ENCODE results near the gene MAGT1.

The MAGT1 gene

DNA sequence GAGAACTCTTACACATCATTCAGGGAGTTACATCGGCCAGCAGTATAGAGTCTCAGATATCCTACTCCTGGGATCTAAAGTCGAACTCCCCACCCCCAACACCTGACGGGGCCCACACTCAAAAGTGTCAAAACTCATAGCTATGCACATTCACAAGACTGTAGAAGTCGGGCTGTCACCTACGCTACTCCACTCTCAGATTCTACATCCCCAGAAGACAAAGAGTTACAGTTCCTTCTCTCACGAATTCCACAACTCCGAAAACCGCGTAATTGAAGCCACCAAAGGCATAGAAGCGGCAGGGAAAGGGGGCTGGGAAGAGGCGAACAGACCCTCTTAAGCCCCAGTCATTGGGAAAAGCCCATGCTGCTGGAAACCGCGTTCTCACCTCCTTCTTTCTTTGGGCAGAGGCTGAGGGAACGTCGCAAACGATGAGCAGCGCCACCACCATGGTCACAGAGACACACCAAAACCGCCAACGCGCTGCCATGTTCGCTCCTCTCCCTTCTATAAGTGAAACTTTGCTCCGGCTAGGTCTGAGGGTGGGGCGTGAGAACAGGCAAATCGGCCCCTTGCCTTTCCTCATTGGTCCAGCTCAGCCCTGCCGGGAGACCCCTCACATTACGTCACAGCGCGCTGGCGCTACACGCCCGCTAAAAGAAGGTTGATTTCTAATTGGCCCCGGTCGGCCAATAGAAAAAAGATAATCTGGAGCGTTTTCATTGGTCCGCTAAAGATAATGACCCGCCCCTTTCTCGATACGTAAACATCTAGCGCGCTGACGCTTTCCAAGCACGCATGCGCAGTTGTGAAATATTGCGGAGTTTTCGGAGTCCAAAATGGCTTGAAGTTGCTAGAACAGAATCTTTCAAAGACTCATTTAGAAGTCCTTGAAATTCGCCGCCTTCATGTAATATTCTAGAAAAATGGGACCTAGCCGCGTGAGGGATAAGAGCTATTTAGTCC, at the start of gene MAGT1 (continued):
- TF ChIP-seq, protein P1, sequence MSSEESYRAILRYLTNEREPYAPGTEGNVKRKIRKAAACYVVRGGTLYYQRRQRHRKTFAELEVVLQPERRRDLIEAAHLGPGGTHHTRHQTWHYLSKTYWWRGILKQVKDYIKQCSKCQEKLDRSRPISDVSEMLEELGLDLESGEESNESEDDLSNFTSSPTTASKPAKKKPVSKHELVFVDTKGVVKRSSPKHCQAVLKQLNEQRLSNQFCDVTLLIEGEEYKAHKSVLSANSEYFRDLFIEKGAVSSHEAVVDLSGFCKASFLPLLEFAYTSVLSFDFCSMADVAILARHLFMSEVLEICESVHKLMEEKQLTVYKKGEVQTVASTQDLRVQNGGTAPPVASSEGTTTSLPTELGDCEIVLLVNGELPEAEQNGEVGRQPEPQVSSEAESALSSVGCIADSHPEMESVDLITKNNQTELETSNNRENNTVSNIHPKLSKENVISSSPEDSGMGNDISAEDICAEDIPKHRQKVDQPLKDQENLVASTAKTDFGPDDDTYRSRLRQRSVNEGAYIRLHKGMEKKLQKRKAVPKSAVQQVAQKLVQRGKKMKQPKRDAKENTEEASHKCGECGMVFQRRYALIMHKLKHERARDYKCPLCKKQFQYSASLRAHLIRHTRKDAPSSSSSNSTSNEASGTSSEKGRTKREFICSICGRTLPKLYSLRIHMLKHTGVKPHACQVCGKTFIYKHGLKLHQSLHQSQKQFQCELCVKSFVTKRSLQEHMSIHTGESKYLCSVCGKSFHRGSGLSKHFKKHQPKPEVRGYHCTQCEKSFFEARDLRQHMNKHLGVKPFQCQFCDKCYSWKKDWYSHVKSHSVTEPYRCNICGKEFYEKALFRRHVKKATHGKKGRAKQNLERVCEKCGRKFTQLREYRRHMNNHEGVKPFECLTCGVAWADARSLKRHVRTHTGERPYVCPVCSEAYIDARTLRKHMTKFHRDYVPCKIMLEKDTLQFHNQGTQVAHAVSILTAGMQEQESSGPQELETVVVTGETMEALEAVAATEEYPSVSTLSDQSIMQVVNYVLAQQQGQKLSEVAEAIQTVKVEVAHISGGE (tag by site-specific recombination; conservative IDR thresholded peaks at IDR 0.05; ENCODE audit: low read depth): no peak
- TF ChIP-seq SCRT1 (tag by site-specific recombination; IDR thresholded peaks at IDR 0.05; ENCODE audit: borderline replicate concordance) (no peak), ZBTB1 (tag by site-specific recombination; IDR thresholded peaks at IDR 0.05) (no peak), ZNF837 (tag by site-specific recombination; IDR thresholded peaks at IDR 0.05) (no peak), ZNF510 (tag by site-specific recombination; IDR thresholded peaks at IDR 0.05; ENCODE audit: insufficient replicate concordance) (no peak), ZFP37 (tag by site-specific recombination; IDR thresholded peaks at IDR 0.05) (peak; percentile 49; the same call in 1 of the 2 replicates), GLIS1 (tag by site-specific recombination; IDR thresholded peaks at IDR 0.05) (no peak), ZNF335 (tag by site-specific recombination; conservative IDR thresholded peaks at IDR 0.05) (0 out of 2 replicates have a peak, but pooled peaks have one; percentile 8), ZBTB17 (tag by site-specific recombination; IDR thresholded peaks at IDR 0.05) (peak; percentile 51), SALL2 (tag by site-specific recombination; IDR thresholded peaks at IDR 0.05; ENCODE audit: borderline replicate concordance) (no peak), HOXA7 (CRISPR knock-in tag; IDR thresholded peaks at IDR 0.05; ENCODE audit: borderline replicate concordance) (no peak)
- TF ChIP-seq, protein P2, sequence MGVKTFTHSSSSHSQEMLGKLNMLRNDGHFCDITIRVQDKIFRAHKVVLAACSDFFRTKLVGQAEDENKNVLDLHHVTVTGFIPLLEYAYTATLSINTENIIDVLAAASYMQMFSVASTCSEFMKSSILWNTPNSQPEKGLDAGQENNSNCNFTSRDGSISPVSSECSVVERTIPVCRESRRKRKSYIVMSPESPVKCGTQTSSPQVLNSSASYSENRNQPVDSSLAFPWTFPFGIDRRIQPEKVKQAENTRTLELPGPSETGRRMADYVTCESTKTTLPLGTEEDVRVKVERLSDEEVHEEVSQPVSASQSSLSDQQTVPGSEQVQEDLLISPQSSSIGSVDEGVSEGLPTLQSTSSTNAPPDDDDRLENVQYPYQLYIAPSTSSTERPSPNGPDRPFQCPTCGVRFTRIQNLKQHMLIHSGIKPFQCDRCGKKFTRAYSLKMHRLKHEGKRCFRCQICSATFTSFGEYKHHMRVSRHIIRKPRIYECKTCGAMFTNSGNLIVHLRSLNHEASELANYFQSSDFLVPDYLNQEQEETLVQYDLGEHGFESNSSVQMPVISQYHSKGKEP (tag by site-specific recombination; IDR thresholded peaks at IDR 0.05): no peak
- TF ChIP-seq, protein P3, sequence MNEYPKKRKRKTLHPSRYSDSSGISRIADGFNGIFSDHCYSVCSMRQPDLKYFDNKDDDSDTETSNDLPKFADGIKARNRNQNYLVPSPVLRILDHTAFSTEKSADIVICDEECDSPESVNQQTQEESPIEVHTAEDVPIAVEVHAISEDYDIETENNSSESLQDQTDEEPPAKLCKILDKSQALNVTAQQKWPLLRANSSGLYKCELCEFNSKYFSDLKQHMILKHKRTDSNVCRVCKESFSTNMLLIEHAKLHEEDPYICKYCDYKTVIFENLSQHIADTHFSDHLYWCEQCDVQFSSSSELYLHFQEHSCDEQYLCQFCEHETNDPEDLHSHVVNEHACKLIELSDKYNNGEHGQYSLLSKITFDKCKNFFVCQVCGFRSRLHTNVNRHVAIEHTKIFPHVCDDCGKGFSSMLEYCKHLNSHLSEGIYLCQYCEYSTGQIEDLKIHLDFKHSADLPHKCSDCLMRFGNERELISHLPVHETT (tag by site-specific recombination; IDR thresholded peaks at IDR 0.05): no peak
- TF ChIP-seq, protein P4, sequence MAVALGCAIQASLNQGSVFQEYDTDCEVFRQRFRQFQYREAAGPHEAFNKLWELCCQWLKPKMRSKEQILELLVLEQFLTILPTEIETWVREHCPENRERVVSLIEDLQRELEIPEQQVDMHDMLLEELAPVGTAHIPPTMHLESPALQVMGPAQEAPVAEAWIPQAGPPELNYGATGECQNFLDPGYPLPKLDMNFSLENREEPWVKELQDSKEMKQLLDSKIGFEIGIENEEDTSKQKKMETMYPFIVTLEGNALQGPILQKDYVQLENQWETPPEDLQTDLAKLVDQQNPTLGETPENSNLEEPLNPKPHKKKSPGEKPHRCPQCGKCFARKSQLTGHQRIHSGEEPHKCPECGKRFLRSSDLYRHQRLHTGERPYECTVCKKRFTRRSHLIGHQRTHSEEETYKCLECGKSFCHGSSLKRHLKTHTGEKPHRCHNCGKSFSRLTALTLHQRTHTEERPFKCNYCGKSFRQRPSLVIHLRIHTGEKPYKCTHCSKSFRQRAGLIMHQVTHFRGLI (tag by site-specific recombination; IDR thresholded peaks at IDR 0.05): no peak
- TF ChIP-seq, protein P5, sequence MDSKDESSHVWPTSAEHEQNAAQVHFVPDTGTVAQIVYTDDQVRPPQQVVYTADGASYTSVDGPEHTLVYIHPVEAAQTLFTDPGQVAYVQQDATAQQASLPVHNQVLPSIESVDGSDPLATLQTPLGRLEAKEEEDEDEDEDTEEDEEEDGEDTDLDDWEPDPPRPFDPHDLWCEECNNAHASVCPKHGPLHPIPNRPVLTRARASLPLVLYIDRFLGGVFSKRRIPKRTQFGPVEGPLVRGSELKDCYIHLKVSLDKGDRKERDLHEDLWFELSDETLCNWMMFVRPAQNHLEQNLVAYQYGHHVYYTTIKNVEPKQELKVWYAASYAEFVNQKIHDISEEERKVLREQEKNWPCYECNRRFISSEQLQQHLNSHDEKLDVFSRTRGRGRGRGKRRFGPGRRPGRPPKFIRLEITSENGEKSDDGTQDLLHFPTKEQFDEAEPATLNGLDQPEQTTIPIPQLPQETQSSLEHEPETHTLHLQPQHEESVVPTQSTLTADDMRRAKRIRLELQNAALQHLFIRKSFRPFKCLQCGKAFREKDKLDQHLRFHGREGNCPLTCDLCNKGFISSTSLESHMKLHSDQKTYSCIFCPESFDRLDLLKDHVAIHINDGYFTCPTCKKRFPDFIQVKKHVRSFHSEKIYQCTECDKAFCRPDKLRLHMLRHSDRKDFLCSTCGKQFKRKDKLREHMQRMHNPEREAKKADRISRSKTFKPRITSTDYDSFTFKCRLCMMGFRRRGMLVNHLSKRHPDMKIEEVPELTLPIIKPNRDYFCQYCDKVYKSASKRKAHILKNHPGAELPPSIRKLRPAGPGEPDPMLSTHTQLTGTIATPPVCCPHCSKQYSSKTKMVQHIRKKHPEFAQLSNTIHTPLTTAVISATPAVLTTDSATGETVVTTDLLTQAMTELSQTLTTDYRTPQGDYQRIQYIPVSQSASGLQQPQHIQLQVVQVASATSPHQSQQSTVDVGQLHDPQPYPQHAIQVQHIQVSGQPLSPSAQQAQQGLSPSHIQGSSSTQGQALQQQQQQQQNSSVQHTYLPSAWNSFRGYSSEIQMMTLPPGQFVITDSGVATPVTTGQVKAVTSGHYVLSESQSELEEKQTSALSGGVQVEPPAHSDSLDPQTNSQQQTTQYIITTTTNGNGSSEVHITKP (tag by site-specific recombination; IDR thresholded peaks at IDR 0.05): peak; percentile 69
- TF ChIP-seq, protein P6, sequence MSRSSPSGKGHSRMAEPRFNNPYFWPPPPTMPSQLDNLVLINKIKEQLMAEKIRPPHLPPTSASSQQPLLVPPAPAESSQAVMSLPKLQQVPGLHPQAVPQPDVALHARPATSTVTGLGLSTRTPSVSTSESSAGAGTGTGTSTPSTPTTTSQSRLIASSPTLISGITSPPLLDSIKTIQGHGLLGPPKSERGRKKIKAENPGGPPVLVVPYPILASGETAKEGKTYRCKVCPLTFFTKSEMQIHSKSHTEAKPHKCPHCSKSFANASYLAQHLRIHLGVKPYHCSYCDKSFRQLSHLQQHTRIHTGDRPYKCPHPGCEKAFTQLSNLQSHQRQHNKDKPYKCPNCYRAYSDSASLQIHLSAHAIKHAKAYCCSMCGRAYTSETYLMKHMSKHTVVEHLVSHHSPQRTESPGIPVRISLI (tag by site-specific recombination; IDR thresholded peaks at IDR 0.05): no peak
- TF ChIP-seq, protein P7, sequence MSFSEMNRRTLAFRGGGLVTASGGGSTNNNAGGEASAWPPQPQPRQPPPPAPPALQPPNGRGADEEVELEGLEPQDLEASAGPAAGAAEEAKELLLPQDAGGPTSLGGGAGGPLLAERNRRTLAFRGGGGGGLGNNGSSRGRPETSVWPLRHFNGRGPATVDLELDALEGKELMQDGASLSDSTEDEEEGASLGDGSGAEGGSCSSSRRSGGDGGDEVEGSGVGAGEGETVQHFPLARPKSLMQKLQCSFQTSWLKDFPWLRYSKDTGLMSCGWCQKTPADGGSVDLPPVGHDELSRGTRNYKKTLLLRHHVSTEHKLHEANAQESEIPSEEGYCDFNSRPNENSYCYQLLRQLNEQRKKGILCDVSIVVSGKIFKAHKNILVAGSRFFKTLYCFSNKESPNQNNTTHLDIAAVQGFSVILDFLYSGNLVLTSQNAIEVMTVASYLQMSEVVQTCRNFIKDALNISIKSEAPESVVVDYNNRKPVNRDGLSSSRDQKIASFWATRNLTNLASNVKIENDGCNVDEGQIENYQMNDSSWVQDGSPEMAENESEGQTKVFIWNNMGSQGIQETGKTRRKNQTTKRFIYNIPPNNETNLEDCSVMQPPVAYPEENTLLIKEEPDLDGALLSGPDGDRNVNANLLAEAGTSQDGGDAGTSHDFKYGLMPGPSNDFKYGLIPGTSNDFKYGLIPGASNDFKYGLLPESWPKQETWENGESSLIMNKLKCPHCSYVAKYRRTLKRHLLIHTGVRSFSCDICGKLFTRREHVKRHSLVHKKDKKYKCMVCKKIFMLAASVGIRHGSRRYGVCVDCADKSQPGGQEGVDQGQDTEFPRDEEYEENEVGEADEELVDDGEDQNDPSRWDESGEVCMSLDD (tag by site-specific recombination; IDR thresholded peaks at IDR 0.05): no peak
- TF ChIP-seq, protein P8, sequence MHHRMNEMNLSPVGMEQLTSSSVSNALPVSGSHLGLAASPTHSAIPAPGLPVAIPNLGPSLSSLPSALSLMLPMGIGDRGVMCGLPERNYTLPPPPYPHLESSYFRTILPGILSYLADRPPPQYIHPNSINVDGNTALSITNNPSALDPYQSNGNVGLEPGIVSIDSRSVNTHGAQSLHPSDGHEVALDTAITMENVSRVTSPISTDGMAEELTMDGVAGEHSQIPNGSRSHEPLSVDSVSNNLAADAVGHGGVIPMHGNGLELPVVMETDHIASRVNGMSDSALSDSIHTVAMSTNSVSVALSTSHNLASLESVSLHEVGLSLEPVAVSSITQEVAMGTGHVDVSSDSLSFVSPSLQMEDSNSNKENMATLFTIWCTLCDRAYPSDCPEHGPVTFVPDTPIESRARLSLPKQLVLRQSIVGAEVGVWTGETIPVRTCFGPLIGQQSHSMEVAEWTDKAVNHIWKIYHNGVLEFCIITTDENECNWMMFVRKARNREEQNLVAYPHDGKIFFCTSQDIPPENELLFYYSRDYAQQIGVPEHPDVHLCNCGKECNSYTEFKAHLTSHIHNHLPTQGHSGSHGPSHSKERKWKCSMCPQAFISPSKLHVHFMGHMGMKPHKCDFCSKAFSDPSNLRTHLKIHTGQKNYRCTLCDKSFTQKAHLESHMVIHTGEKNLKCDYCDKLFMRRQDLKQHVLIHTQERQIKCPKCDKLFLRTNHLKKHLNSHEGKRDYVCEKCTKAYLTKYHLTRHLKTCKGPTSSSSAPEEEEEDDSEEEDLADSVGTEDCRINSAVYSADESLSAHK (tag by site-specific recombination; IDR thresholded peaks at IDR 0.05): no peak
